IMR-90 (cell line): ENCODE measurements around the gene PRKAG2. TPM values are rescaled to one million over a fixed set of nuclear protein-coding genes. Genes with fewer than 3 reads are reported as not detected.

Source experiments
- ATAC-seq: fragments of 200-7000 bp; cut with Tn5 transposase; 2 replicates; pipeline ENCODE4 v1.9.1; 2020; ENCODE audit warnings: low read depth, mild to moderate bottlenecking, moderate library complexity
- BruUV-seq: library from RNA; stranded (reverse); fragments of 400-500 nt; replicated peaks from 2 replicates; lab custom pipeline; 2021; lab: Mats Ljungman, UMichigan
- CTCF ChIA-PET: fragments of 300-600 bp; formaldehyde crosslinking; extraction: SDS; loops from one replicate; lab custom pipeline; 2021; ENCODE audit warnings: antibody characterized with exemption; lab: Yijun Ruan, JAX
- POLR2A ChIA-PET: fragments of 300-600 bp; sonication (Branson Sonifier 250); formaldehyde crosslinking; loops from one replicate; lab custom pipeline; 2022; ENCODE audit warnings: antibody characterized with exemption; ENCODE audit not compliant: unreplicated experiment; lab: Charles Lee
- DNase-seq: peaks from one replicate; pipeline ENCODE4 v3.0.0; 2013
- H2AFZ ChIP-seq: replicated peaks from 2 replicates; pipeline ENCODE3; 2013; ENCODE audit warnings: low read length, mild to moderate bottlenecking; ENCODE audit not compliant: poor library complexity
- H2AK5ac ChIP-seq: 2 replicates; pipeline ENCODE4 v1.6.1; 2013; ENCODE audit warnings: low read depth, low read length, inconsistent platforms
- H2AK9ac ChIP-seq: replicated peaks from 2 replicates; pipeline ENCODE3; 2013; ENCODE audit warnings: mild to moderate bottlenecking, low read depth, low read length, moderate library complexity; ENCODE audit not compliant: poor library complexity
- H2BK120ac ChIP-seq: 2 replicates; pipeline ENCODE4 v1.6.1; 2013; ENCODE audit warnings: low read depth, low read length, inconsistent platforms
- H2BK15ac ChIP-seq: 3 replicates; pipeline ENCODE4 v1.6.1; 2013; ENCODE audit warnings: low read depth, low read length, inconsistent platforms
- H2BK20ac ChIP-seq: 2 replicates; pipeline ENCODE4 v1.6.1; 2013; ENCODE audit warnings: low read depth, mild to moderate bottlenecking, inconsistent platforms, low read length, moderate library complexity
- H2BK5ac ChIP-seq: 2 replicates; pipeline ENCODE4 v1.6.1; 2013; ENCODE audit warnings: mild to moderate bottlenecking, low read depth, low read length, inconsistent platforms; ENCODE audit not compliant: poor library complexity, severe bottlenecking
- H3K14ac ChIP-seq: replicated peaks from 2 replicates; pipeline ENCODE4 v1.6.1; 2013; ENCODE audit warnings: low read depth, low read length, inconsistent platforms
- H3K18ac ChIP-seq: 2 replicates; pipeline ENCODE4 v1.6.1; 2013; ENCODE audit warnings: low read depth, low read length, control low read depth
- H3K23ac ChIP-seq: 2 replicates; pipeline ENCODE4 v1.6.1; 2013; ENCODE audit warnings: low read depth, low read length, inconsistent platforms
- H3K27ac ChIP-seq: 2 replicates; pipeline ENCODE4 v1.5.1; 2013; ENCODE audit warnings: mild to moderate bottlenecking, control low read depth, low read length; ENCODE audit not compliant: insufficient read depth
- H3K27me3 ChIP-seq: 2 replicates; pipeline ENCODE4 v1.6.1; 2013; ENCODE audit warnings: low read length; ENCODE audit not compliant: control insufficient read depth, insufficient read depth
- H3K36me3 ChIP-seq: 2 replicates; pipeline ENCODE4 v1.6.1; 2013; ENCODE audit warnings: low read length, mixed read lengths; ENCODE audit not compliant: control insufficient read depth, insufficient read depth
- H3K4ac ChIP-seq: 2 replicates; pipeline ENCODE4 v1.6.1; 2013; ENCODE audit warnings: low read depth, low read length, inconsistent platforms
- H3K4me1 ChIP-seq: 2 replicates; pipeline ENCODE4 v1.6.1; 2013; ENCODE audit warnings: low read length, mixed read lengths; ENCODE audit not compliant: control insufficient read depth, insufficient read depth
- H3K4me2 ChIP-seq: 2 replicates; pipeline ENCODE4 v1.6.1; 2013; ENCODE audit warnings: low read depth, mild to moderate bottlenecking, control low read depth, low read length, moderate library complexity
- H3K4me3 ChIP-seq: 2 replicates; pipeline ENCODE4 v1.5.1; 2013; ENCODE audit warnings: low read depth, mild to moderate bottlenecking, control low read depth, low read length, moderate library complexity; ENCODE audit not compliant: insufficient read depth
- H3K56ac ChIP-seq: 2 replicates; pipeline ENCODE4 v1.6.1; 2013; ENCODE audit warnings: low read length, inconsistent platforms; ENCODE audit not compliant: insufficient read depth; ENCODE audit errors: extremely low read depth
- H3K79me1 ChIP-seq, 2 experiments: 2 replicates each; pipeline ENCODE4 v1.6.1; 2013; ENCODE audit warnings: low read length in 2 of 2, inconsistent platforms in 1 of 2, low read depth in 1 of 2
- H3K9ac ChIP-seq: 2 replicates; pipeline ENCODE4 v1.6.1; 2013; ENCODE audit warnings: low read depth, low read length, control low read depth
- H3K9me1 ChIP-seq: 2 replicates; pipeline ENCODE4 v1.6.1; 2013; ENCODE audit warnings: low read length, inconsistent platforms; ENCODE audit not compliant: insufficient read depth
- H3K9me3 ChIP-seq: 2 replicates; pipeline ENCODE4 v1.6.1; 2013; ENCODE audit warnings: low read length; ENCODE audit not compliant: control insufficient read depth, insufficient read depth
- H4K20me1 ChIP-seq: 2 replicates; pipeline ENCODE4 v1.6.1; 2013; ENCODE audit warnings: low read length, inconsistent platforms; ENCODE audit not compliant: insufficient read depth
- H4K5ac ChIP-seq: 2 replicates; pipeline ENCODE4 v1.6.1; 2013; ENCODE audit warnings: mild to moderate bottlenecking, low read depth, low read length, control low read depth
- H4K8ac ChIP-seq, 2 experiments: 2 replicates each; pipeline ENCODE4 v1.6.1; 2013; ENCODE audit warnings: low read depth in 2 of 2, low read length in 2 of 2, control low read depth in 1 of 2, inconsistent platforms in 1 of 2
- H4K91ac ChIP-seq: 2 replicates; pipeline ENCODE4 v1.6.1; 2013; ENCODE audit warnings: low read depth, low read length, inconsistent platforms; ENCODE audit not compliant: insufficient read depth
- BHLHE40 ChIP-seq: fragments of 150-350 bp; IDR thresholded peaks from 2 replicates; pipeline ENCODE4 v1.6.1; 2016; ENCODE audit warnings: mild to moderate bottlenecking, low read depth, low read length
- CEBPB ChIP-seq: IDR thresholded peaks from 2 replicates; pipeline ENCODE4 v1.6.1; 2012; ENCODE audit warnings: low read depth, low read length, improper control_type of control experiment
- CHD1 ChIP-seq: IDR thresholded peaks from 2 replicates; pipeline ENCODE4 v1.6.1; 2012; ENCODE audit warnings: low read depth, low read length, improper control_type of control experiment
- ELK1 ChIP-seq: fragments of 150-350 bp; IDR thresholded peaks from 2 replicates; pipeline ENCODE4 v1.6.1; 2016; ENCODE audit warnings: low read depth, mild to moderate bottlenecking, low read length, moderate library complexity, borderline replicate concordance
- FOS ChIP-seq: fragments of 150-350 bp; IDR thresholded peaks from 2 replicates; pipeline ENCODE4 v1.6.1; 2016; ENCODE audit warnings: low read depth, low read length
- MAFK ChIP-seq: IDR thresholded peaks from 2 replicates; pipeline ENCODE4 v1.6.1; 2012; ENCODE audit warnings: low read depth, low read length, improper control_type of control experiment
- MAZ ChIP-seq: IDR thresholded peaks from 2 replicates; pipeline ENCODE4 v1.6.1; 2012; ENCODE audit warnings: low read depth, mild to moderate bottlenecking, low read length, improper control_type of control experiment, moderate library complexity, borderline replicate concordance
- NFE2L2 ChIP-seq: fragments of 150-350 bp; IDR thresholded peaks from 2 replicates; pipeline ENCODE4 v1.6.1; 2016; ENCODE audit warnings: low read depth, mild to moderate bottlenecking, low read length
- POLR2A ChIP-seq: IDR thresholded peaks from 2 replicates; pipeline ENCODE4 v1.6.1; 2012; ENCODE audit warnings: mild to moderate bottlenecking, low read depth, low read length
- RAD21 ChIP-seq: IDR thresholded peaks from 2 replicates; pipeline ENCODE4 v1.6.1; 2012; ENCODE audit warnings: low read length, improper control_type of control experiment
- RCOR1 ChIP-seq: IDR thresholded peaks from 2 replicates; pipeline ENCODE4 v1.6.1; 2012; ENCODE audit warnings: mild to moderate bottlenecking, low read length, improper control_type of control experiment; ENCODE audit not compliant: insufficient replicate concordance
- SMC3 ChIP-seq: fragments of 150-350 bp; IDR thresholded peaks from 2 replicates; pipeline ENCODE4 v1.6.1; 2016; ENCODE audit warnings: low read depth, mild to moderate bottlenecking, antibody characterized with exemption, low read length, moderate library complexity
- WGBS, 2 experiments: methylation state at CpG; one replicate each; pipeline versions ENCODE4 v1.1.5 to v1.1.7; 2013; ENCODE audit warnings: missing lambda C conversion rate in 2 of 2; ENCODE audit not compliant: insufficient read length in 1 of 2; ENCODE audit errors: extremely low coverage in 2 of 2; 5-methylcytosine and 5-hydroxymethylcytosine counted together
- dilution Hi-C: fragments of 300-500 bp; cut with HindIII; formaldehyde crosslinking; loops from one replicate; pipeline ENCODE4 v1.14.3; 2018; ENCODE audit warnings: low sequenced_read_pairs; ENCODE audit not compliant: unreplicated experiment
- in situ Hi-C: fragments of 300-500 bp; cut with MboI; formaldehyde crosslinking; loops from 3 replicates; pipeline ENCODE4 v1.14.3; 2019; ENCODE audit warnings: low sequenced_read_pairs, inconsistent platforms, mixed read lengths
- intact Hi-C: fragments of 100-400 bp; cut with micrococcal nuclease; formaldehyde crosslinking; loops from 2 replicates; pipeline ENCODE4 v1.10.0; 2022
- polyA plus RNA-seq, 3 experiments: library from polyadenylated mRNA; depleted of rRNA; stranded (reverse); fragments of >200 nt; gene quantifications; 2 replicates each; pipeline ENCODE4 v1.2.3, GENCODE V29; 2012; ENCODE audit warnings: low replicate concordance in 1 of 3
- total RNA-seq: library from RNA; depleted of rRNA; stranded (reverse); fragments of >200 nt; gene quantifications from 2 replicates; pipeline ENCODE4 v1.2.3, GENCODE V29; 2012
- TF ChIP-seq, protein P1 (sequence below): fragments of 150-350 bp; IDR thresholded peaks from 2 replicates; pipeline ENCODE4 v1.6.1; 2017; ENCODE audit warnings: mild to moderate bottlenecking, antibody characterized with exemption, low read length, low read depth

PRKAG2 gene
- total and polyA plus RNA-seq, 2 of the 4 experiments (the other 2 are of a cell fraction): 15.4 to 21.6 TPM

DNA sequence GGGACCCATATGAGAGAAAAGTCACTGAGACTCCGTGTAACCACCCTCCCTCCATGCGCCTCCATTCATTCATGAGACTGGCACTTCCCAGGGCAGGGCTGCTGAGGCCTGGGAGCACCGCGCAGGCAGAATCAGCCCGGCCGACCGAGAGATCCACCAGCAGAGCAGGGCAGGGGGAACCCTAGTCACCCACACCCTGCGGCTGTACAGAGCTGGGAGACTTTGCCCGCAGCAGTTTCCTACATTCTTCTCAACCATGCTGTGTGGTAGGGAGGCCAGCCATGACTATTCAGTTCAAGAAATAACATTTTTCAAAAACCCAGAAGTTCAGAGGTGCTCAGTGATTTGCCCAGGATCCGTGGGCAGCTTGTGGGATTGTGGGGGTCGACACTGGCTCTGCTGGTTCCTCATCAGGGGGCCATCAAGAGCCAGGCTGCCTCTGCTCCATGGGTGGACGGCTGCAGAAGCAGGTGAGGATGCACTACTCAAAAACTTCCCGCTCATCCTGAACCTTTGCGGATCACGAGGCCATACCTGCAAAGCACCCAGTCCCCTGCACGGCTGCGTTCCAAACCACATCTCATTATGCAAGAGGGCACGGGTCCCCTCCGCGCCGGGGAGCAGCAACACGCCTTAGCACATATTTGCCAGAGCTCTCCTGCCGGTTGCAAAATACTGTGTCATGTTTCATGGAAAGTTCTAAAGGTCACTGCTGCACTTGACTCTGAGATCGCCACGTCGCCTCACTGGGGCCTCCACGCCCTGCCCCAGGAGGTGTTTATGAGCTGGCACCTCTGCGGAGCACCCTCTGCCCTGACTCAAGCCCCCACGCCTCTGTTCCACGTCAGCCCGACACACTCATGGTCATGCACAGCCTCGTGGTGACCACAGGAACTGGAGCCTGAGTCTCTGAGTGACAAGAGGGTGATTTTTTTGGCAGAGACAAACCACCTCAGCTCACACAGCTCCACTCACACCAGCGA lies 132.0 kb downstream of the PRKAG2 start:
- DNase-seq: peak; percentile 89
- ChIA-PET POLR2A (no interaction called here), CTCF (interaction anchor here (0.6 to 2.2 kb wide), 8 partner anchors 9 to 381 kb away, joined by 3 to 7 read pairs (median 4); no protein-coding TSS in a partner anchor)
- dilution Hi-C loops (no loop called here), in situ Hi-C loops (loop anchor here (10.0 kb wide), 1 partner anchor 120 kb away; no protein-coding TSS in a partner anchor), intact Hi-C loops (no loop called here)
- Histone ChIP-seq H2BK20ac (peak overlapping the region; percentile 62), H3K27ac (no peak overlapping the region), H3K36me3 (no peaks in the 10 kb centered on the region), H3K23ac (no peak overlapping the region; the same call in 1 of the 2 replicates), H3K56ac (no peak overlapping the region), H4K8ac (peak overlapping the region in 1 of 2 experiments; percentile 31; a peak in 3 of 4 replicates), H2AK9ac (peak overlapping the region; percentile 60), H3K4me3 (no peak overlapping the region), H3K18ac (peak overlapping the region; percentile 5; the same call in 1 of the 2 replicates), H3K4ac (peak overlapping the region; percentile 76), H3K9ac (no peak overlapping the region), H3K4me1 (peaks cover 37% of the 10 kb centered on the region), H4K91ac (peak overlapping the region; percentile 85), H2BK5ac (peak overlapping the region; percentile 16), H2BK15ac (peak overlapping the region; percentile 7; the same call in 1 of the 3 replicates), H2AK5ac (peak overlapping the region; percentile 42), H2AFZ (peak overlapping the region; percentile 79), H3K79me1 (no peaks in the 10 kb centered on the region), H3K9me3 (no peaks in the 10 kb centered on the region), H3K9me1 (peaks cover 8% of the 10 kb centered on the region; the same call in 1 of the 2 replicates), H4K5ac (no peak overlapping the region), H4K20me1 (no peaks in the 10 kb centered on the region), H3K4me2 (no peak overlapping the region), H2BK120ac (peak overlapping the region; percentile 58), H3K27me3 (no peaks in the 10 kb centered on the region), H3K14ac (peak overlapping the region; percentile 36)
- BruUV-seq: no TSS peak
- 58% methylated on average over 14 of the region's 33 CpGs; no CpG with 5 or more reads in 1 of the 2 experiments for WGBS, 2 experiments
- peak; percentile 66 for ATAC-seq
- peak; percentile 53 for TF ChIP-seq RAD21
- TF ChIP-seq MAZ: peak; percentile 55
- TF ChIP-seq CHD1: no peak
- TF ChIP-seq ELK1: no peak
- peak; percentile 92 for TF ChIP-seq CEBPB
- TF ChIP-seq RCOR1: peak; percentile 93
- no peak for TF ChIP-seq NFE2L2
- peak; percentile 56 for TF ChIP-seq FOS
- TF ChIP-seq BHLHE40: peak; percentile 79
- peak; percentile 33; the same call in 1 of the 2 replicates for TF ChIP-seq SMC3
- TF ChIP-seq, protein P1, sequence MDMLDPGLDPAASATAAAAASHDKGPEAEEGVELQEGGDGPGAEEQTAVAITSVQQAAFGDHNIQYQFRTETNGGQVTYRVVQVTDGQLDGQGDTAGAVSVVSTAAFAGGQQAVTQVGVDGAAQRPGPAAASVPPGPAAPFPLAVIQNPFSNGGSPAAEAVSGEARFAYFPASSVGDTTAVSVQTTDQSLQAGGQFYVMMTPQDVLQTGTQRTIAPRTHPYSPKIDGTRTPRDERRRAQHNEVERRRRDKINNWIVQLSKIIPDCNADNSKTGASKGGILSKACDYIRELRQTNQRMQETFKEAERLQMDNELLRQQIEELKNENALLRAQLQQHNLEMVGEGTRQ: no peak
- TF ChIP-seq POLR2A: no peak
- no peak for TF ChIP-seq MAFK
